GM19397 (cell line): ENCODE measurements around the gene ZNF521.

Experiments
- ATAC-seq: cut with Tn5 transposase; IDR thresholded peaks from one replicate; pipeline ENCODE4 v1.9.1; 2021; ENCODE audit warnings: mild to moderate bottlenecking, moderate library complexity; ENCODE audit not compliant: unreplicated experiment

ZNF521 gene

DNA sequence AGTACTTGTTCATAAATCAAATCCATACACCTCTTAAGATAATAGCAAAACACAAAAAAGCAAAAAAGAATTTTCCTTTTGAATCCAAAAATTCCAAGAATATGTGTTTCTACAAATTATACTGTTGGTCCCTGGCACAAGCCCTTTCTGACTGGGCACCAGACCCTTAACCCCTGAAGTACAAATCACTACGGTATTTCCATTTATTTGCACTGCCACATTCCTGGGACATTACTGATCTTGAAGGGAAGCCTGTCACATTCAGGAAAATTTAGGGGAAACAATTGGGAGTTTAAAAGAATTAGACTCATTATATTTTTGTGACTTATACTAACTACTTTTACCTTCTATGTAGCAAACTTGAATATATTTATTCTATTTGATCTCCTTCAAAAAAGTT lies 98.8 kb downstream of the ZNF521 start:
- no peak for ATAC-seq

DNA sequence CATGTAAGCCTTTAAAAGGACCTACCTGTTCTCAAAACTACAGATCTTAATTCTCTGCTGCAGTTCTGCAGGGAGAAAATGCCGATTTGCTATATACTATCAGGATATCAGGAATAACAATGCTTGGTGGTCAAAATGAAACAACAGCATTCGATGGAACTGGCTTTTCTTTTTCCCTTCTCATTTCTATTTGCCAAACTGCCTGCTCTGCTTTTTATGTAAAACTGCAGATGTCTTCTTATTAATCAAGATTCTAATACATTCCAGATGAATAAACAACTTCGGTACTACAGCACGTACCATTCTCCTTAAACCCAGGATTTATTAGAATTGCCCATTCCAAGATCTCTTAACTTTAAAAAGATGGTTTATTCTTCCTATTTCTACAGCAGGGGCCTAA lies 100.9 kb downstream of the ZNF521 start:
- no peak for ATAC-seq

DNA sequence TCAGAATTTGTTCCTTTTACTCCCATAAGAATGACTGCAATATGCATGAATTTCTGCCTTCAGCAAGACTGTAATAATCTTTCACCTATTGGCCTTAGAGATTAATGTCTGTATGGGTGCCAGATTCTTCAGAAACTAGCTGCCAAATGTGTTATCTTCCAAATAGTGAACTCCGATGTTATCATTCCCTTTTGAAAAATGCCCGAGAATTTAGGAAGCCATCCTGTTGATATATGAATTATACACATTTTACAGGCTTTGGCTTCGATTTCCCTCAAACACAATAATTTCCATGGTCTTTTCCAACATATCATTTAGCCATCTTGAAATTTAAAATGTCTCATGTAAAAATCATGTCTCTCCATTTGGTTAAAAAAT lies 101.5 kb downstream of the ZNF521 start:
- no peak for ATAC-seq

DNA sequence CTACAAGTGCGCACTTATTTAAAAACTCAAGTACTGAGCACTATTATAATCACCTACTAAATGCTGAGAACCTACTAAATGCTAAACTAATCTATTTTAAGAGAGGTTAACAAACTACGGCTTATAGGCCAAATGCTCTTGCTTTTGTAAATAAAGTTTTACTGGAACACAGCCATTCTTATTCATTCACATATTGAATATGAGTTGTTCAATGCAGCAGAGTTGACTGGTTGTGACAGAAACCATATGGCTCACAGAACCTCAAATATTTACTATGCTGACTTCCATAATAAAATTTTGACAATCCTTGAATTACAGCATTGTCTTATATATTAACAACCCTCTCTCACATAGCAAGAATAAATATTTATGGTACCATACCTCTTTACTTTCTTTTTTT lies 103.2 kb downstream of the ZNF521 start:
- ATAC-seq = no peak

DNA sequence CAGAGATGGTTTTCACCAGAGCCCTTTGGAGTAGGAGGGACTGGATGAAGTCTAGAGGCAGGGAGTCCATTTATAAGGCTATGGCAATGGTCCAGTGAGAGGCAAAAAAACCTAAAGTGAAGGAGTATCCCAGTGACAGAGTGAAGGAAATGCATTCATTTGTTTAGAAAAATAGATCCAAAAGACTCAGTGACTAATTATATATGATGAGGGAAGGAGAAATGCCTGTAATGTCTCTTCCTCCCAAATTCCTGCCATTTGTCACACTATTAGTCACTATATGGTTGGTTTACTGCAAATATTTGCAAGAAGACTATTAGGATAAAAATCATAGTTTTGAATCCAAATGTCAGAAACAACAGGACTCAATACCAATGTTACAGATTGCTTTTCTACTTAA lies 104.2 kb downstream of the ZNF521 start:
- ATAC-seq = no peak

DNA sequence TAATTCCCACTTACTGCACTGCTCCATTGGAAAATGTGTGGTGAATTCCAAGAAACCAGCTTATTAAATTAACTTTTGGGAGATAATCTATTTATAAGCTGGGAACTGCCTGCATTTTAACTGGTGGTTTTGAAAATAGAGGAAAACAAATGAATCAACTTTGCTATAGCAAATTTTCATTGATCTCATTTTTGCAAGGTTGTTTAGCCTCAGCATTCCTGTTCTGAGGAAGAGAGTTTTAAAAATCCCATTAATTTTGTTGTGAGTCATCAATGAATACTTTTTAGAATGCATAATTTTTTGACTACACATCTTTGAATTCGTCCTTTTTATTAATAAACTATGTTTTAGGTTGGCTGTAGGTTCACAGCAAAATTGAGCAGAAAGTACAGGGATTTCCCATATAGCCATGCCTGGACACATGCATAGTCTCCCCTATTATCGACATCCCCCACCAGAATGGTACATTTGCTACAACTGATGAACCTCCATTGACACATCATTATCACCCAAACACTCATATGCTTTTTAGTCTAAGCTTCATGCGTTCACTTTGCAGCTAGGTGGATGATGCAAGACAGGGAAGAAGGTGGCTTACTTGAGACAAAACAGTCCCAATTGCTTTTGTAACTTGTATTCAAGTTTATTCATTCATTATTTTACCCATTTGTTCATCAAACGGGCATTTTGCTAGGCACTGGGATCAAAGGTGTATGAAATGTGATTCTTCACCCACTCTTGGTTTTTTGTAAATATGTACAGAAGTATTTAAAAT lies 106.9 kb downstream of the ZNF521 start:
- ATAC-seq = no peak

DNA sequence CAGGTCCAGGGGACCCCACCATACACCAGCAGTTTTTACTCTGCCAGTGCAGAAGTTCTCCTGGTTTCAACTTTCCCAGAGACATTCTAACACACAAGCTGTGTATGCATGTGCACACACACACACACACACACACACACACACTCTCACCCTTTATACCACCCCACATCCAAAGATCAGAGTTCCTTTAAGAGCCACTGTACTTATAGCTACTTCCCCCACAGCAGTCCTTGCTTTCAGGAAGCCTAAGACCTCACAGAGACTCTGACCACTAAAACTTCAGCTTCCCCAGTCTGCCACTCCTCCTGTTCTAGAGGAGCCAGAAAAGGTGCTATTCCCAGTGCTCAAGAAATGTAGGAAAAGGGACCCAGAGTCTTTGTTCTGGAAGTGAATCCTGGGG lies 107.8 kb downstream of the ZNF521 start:
- ATAC-seq = no peak

DNA sequence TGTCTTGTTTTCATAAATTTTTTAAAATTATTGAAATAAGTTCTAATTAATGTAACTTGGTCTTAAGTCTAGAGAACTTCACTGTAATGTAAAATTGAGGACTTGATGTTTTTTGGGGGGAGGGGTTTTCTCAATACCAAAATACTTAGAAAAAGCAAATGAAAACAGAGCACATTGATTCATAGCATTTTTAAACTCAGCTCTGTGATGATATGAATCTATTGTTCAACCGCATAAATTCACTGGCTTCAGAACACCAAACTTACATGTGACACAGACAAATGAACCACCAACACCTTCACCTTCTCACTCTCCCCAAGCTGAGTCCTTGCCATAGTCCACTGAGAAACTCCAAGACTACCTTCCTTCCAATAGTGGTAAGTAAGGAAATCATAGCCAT lies 108.2 kb downstream of the ZNF521 start:
- no peak for ATAC-seq

DNA sequence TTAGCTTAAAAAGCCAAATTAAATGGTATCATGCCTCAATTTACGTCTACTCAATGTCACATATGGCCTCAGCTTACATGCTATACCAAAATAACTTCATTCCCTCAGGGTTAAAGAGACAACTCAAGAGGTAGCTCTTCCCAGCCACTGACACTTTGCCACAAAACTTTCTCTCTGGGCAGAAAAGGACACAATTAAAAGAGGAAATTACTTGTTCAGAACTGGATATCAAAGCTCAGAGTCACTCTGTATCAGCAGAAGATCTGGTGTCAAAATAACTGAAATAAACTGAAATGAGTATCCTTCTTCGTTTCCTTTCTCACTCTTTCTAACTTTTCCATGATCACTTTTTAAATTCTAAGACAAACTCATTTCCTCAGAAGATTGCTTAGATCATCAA lies 108.7 kb downstream of the ZNF521 start:
- no peak for ATAC-seq

DNA sequence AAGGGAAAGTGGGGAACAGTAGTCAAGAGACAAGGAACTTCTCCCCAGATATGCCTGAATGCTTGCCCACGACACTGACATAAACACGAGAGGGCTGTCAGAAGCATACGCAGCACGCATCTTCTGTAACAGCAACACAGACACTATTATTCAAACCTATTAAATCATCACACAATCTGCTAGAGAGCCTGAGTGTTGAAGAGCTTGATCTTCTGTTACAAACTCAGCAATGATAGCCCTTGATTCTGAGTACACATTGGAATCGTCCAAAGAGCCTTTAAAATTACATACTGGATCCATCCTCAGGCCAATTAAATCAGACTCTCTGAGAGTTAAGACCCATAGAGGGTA lies 111.6 kb downstream of the ZNF521 start:
- ATAC-seq = no peak

DNA sequence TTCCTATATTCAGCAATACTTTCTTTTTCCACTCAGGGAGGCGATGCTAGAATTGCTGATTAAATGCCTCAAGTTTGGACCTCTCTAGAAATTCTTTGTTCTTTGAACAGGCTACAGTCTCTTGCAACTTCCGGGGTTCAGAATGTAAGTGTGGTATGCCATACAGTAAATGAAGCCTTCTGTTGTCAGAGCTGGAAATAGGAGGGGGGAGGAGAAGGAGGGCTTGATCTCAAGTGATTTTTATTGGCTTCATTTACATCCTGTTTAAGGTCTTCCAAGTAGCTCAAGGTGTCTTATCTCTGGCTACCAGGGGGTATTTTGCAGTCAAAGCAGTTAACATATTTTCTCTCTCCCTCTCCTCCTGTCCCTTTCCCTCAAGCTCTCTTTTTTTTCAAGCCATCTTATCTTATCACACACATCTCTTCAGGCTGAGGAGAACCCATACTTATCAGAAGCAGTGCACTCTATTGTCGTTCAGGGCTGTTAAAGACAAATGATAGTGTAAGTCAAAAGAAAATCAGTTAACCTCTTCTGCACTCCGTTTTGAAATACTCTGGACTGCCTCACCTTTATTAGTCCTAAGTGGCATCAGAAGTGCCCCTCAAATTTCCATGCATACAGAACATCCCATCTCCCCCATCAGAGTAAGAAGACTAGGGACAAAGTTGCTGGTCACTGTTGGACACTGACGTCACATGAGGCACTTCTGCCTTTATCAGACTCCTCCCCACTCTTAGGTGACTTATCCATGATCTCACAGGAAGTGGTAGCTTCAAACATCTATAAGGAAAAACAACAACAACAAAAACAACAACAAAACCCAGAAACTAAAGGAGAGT lies 112.2 kb downstream of the ZNF521 start:
- no peak for ATAC-seq

DNA sequence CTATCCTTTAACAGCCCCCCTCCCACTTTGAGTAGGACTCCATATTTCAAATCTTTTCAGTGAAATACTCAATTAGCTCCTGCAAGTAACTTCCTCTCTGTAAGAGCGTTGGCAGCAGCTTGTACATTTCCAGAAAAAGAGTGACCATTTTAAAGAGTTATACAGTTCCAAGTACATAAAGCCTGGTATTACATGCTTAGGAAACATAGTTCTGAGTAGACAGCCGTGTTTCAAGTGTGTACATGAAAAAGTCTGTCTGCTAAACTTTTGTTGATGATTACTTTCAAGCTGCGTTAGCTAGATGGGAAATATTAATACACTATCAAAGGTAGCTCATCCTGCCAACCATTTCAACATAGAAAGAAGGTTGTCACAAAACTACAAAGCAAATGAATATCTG lies 112.8 kb downstream of the ZNF521 start:
- no peak for ATAC-seq

DNA sequence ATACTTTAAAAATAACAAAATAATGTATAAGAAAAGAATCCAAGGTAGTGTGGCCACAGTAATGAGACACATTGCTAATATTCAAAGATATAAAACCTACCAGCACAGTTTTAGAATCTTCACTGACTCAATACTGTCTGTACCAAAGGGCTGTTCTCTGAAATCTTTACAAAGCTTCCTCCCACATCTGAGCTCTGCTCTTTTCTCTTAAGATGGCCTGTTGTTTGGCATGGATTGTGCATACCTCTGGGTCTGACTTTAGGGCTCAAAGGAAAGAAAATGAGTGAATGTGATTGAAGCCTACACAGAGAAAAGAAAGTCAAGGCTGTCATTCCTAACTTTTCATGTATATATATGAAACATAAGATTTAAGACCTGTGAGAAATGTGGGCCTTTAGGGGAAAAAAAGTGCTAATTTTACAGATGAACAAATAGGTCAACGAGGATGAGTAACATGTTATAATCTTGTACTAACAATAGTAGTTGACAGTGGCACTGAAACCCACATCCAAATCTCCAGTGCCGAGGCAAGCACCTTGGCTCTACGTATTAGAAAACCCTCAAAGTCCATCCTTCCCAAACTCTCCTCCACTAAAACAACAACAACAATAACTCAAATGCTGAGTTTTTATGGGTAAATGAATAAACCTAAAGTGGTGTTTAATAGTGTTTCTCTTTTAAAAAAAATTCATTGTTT lies 114.2 kb downstream of the ZNF521 start:
- ATAC-seq = no peak

DNA sequence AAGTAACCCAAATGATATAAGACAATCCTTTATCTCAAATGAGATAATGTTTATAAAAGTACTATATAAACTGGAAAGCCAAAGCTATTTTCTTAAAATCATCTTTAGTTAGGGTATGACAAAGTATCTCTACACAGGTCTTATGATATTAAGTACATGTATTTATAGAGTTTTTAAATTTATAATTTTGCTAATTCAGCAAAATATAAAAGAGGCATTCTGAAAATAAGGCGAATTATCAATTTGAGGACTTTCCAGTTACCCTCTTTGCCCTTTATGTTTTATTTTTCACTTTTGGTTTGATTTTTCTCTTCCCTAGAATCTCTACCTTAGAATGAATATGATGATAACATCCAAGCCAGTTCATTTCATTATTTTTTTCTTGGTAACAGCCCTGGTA lies 115.2 kb downstream of the ZNF521 start:
- no peak for ATAC-seq

DNA sequence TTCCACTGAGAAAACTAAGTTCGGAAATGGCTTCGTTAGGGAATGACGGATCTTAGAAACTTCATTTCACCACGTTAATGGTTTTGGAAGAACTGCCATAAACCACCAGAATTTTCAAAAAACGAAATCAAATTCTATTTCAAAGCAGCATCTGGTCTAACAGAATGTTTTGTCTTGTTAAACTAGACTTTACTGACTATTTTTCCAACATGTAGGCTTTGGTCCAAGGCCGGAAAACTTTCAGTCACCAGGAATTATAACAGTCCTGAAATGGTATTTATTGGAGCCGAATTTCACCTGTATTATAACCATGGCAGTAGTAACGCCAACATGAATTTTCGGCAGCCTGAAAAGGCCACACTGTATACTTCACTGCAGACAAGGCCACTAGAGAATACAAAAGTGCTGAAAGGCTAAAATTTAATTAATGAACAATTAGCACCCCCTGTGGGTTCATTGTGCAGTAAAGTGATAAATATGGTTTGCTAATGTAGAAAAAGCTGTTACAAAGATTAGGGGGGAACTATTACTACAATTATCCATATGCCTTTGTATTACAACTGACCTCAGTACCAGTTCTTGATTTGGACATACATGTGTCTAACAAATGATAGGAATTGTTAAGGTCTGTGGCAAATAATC lies 116.4 kb downstream of the ZNF521 start:
- ATAC-seq = no peak

DNA sequence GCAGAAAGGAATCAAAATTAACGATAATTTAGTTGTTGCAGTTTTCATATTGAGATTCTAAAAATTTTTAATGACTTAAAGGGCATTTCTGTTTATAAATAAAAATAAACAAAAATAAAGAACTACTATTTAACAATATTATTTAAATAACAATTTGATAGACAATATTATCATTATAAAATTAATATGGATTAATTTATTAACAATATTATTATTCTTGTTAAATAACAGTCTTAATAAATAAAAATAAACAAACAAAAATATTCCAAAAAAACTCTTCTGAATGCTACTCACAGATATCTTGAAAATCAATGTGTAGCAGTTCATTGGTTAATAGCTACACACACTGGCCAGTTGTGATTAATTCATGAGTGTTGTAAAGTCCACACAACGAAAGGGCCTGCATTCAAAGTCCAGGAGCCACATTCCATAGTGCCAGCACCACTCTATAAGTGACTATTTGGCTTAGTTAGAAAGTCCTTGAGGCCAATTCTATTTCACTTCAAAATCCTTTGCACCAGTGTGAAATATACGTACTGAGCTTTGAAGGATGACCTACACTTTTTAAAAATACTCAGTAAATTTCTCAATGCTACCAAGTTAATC lies 117.1 kb downstream of the ZNF521 start:
- ATAC-seq = no peak

DNA sequence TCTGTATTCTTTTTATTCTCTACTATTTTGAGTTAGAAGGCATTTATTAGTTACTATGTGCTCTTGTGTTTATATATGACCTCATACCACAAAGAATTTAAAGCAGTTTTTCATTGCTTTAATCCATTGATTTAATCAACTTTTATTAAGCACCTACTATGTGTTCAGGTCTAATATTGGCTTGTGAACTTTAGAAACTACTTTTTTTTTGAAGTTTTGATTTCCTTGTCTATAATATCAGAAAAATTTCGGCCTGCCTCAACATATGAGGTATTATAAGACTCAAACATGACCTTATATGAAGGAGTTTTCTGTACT lies 117.7 kb downstream of the ZNF521 start:
- ATAC-seq = no peak

DNA sequence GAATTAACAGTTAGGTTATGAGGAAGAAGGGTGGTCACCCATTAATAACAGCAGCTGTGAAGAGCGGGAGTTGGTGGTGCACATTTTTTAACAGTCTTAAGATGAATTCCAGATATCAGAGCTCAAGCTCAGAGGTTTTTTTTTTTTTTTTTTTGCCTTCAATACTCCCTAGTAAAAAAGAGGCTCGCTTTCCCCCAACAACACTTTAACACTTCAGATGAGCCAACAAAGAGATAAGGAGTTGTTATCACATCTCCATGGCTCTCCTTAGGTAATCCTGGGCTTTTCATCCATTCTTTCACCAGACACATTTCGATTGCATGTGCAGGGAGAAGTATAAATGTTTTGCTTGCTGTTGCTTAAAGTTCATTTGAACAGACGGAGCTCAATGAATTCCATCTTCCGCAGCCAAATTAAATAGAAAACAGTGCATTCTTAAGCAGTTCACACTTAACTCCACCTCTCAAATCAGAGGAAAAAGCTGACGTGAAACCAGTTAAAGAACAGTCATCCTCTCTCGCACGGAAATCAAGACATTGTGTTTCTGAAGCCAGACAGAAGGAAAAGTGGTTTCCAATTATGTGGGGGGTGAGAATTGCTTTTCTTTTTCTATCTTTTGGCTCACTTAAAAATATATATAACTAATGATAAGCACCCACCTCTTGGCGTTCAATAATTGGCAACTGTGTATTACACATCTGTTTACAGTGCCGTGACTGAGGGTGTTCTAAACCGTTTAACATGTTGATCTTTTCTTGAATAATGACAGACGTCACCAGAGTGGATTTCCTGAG lies 118.2 kb downstream of the ZNF521 start:
- no peak for ATAC-seq

DNA sequence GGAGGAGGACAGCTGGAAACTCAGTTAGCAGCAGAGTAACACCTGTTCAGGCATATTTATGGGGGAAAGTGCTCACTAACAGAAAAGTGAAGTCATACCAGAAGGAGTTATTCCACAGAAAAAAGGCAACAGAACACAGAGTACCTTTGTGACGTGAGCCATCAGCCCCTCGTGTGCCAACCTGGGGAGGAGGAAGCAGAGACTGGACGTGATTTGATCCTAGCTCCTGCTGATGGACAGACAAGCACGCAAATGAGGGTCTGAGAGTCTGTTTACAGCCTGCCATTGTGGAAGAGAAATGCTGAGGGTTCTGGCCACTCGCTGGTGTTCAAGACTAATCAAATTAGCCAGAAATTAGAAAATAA lies 120.7 kb downstream of the ZNF521 start:
- ATAC-seq = peak; percentile 5

DNA sequence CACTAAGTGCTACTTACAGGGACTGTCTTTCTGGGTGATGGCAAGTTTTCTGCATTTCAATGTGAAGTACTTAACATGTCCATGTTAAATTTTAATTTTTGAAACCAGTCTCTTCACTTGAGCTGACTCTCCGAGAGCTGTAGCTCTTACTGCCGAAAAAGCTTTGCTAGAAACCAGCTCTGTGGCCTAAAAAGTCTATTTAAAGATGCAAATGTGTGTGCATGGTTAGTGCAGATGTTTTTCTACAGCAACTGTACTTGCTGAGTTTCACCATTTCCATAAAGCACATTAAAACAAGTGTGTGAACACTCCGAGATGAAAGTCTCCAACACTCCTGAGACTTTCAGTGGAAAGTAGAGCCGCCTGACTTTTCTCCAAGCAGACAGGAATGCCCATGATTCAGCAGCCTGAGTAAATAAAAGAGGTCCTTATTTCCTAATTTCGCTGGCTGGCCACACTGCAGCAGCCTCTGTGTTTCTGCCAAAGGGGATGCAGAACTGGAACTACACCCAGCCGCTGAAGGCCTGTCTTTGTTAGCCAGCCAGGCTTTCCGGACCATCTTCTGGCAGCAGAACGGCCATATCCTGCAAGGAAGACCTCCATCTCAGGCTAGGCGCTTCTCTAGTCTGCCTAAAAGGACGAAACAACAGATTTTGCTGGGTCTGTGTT lies 121.2 kb downstream of the ZNF521 start:
- ATAC-seq = peak; percentile 72
